Measurements from ENCODE around the gene PHYH.

- TF ChIP-seq, protein P1, sequence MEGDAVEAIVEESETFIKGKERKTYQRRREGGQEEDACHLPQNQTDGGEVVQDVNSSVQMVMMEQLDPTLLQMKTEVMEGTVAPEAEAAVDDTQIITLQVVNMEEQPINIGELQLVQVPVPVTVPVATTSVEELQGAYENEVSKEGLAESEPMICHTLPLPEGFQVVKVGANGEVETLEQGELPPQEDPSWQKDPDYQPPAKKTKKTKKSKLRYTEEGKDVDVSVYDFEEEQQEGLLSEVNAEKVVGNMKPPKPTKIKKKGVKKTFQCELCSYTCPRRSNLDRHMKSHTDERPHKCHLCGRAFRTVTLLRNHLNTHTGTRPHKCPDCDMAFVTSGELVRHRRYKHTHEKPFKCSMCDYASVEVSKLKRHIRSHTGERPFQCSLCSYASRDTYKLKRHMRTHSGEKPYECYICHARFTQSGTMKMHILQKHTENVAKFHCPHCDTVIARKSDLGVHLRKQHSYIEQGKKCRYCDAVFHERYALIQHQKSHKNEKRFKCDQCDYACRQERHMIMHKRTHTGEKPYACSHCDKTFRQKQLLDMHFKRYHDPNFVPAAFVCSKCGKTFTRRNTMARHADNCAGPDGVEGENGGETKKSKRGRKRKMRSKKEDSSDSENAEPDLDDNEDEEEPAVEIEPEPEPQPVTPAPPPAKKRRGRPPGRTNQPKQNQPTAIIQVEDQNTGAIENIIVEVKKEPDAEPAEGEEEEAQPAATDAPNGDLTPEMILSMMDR (conservative IDR thresholded peaks at IDR 0.05; ENCODE audit: low read length) = no peak
- no peak for TF ChIP-seq EZH2phosphoT487 (IDR thresholded peaks at IDR 0.05; ENCODE audit: borderline replicate concordance)
Observed at GRCh38 chr10:13337128-13337826, 37.4 kb upstream of the PHYH start.
